SH-SY5Y (cell line): Measurements from ENCODE around the gene RANBP3L.

Experiments
- GATA2 ChIP-seq: IDR thresholded peaks from 2 replicates; pipeline ENCODE4 v1.6.1; 2011; ENCODE audit warnings: mild to moderate bottlenecking, low read depth, low read length
- GATA3 ChIP-seq: IDR thresholded peaks from 2 replicates; pipeline ENCODE4 v1.6.1; 2011; ENCODE audit warnings: low read depth, mild to moderate bottlenecking, low read length, moderate library complexity

DNA sequence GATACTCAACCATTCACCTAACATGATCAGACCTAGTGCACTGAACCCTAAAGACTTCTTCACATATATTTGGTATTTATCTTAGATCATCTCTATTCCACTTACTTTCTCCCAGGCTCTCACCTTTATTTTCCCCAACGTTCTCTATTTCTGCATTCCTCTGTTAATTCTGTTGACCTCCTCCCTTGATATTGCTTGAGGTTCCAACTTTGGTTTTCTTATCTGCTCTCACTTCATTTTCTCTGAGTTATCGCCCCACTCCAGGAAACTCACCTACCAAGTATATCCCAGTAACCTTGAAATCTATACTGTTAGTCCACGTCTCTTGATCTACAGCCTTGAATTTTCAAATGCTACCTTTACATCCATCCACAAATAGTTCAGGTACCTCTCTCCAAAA is 69.2 kb downstream of the RANBP3L start:
- TF ChIP-seq GATA3 (no peak), GATA2 (no peak)
